ENCODE measurements around the gene POU4F3.

DNA sequence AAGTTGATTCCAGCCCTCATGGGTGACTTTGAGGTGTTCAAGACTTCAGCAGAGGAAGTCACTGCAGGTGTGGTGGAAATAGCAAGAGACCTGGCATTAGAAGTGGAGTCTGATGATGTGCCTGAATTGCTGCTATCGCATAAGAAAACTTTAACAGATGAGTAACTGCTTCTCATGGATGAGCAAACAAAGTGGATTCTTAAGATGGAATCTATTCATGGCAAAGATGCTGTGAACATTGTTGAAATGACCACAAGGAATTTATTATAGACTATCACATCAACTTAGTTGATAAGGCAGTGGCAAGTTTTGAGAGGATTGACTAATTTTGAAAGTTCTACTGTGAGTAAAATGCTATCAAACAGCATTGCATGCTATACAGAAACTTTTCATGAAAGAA, 17.1 kb upstream of the POU4F3 start:
- no peak for TF ChIP-seq POLR2A (IDR thresholded peaks at IDR 0.05)
- TF ChIP-seq, protein P1, sequence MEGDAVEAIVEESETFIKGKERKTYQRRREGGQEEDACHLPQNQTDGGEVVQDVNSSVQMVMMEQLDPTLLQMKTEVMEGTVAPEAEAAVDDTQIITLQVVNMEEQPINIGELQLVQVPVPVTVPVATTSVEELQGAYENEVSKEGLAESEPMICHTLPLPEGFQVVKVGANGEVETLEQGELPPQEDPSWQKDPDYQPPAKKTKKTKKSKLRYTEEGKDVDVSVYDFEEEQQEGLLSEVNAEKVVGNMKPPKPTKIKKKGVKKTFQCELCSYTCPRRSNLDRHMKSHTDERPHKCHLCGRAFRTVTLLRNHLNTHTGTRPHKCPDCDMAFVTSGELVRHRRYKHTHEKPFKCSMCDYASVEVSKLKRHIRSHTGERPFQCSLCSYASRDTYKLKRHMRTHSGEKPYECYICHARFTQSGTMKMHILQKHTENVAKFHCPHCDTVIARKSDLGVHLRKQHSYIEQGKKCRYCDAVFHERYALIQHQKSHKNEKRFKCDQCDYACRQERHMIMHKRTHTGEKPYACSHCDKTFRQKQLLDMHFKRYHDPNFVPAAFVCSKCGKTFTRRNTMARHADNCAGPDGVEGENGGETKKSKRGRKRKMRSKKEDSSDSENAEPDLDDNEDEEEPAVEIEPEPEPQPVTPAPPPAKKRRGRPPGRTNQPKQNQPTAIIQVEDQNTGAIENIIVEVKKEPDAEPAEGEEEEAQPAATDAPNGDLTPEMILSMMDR (IDR thresholded peaks at IDR 0.05 in 8 of 11, conservative IDR thresholded peaks at IDR 0.05 in 3 of 11), result no peak

All from spleen (tissue), 7 donors.